B cell (primary cell): ENCODE measurements around the gene HTT.

Experiments used
- EZH2 ChIP-seq: IDR thresholded peaks from 2 replicates; pipeline ENCODE4 v1.6.1; 2012; ENCODE audit warnings: borderline replicate concordance, low read depth, mild to moderate bottlenecking, moderate library complexity, low read length; ENCODE audit not compliant: insufficient read depth, poor library complexity, severe bottlenecking
- TF ChIP-seq, protein P1 (sequence below): fragments of 200-600 bp; IDR thresholded peaks from one replicate; pipeline ENCODE4 v1.8.0; 2022; ENCODE audit warnings: antibody characterized with exemption, mild to moderate bottlenecking

DNA sequence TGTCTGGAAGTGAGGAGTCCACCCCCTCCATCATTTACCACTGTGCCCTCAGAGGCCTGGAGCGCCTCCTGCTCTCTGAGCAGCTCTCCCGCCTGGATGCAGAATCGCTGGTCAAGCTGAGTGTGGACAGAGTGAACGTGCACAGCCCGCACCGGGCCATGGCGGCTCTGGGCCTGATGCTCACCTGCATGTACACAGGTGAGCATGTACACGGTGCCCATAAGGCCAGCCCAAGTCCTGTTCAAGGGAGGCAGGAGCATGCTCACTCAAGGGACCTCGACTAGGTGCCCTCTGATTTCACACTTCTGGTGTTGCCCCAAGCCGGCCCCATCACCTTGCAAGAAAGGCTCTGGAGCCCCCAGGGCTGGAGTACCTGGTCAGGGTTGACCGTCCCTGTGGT lies 161.1 kb downstream of the HTT start:
- TF ChIP-seq, protein P1, sequence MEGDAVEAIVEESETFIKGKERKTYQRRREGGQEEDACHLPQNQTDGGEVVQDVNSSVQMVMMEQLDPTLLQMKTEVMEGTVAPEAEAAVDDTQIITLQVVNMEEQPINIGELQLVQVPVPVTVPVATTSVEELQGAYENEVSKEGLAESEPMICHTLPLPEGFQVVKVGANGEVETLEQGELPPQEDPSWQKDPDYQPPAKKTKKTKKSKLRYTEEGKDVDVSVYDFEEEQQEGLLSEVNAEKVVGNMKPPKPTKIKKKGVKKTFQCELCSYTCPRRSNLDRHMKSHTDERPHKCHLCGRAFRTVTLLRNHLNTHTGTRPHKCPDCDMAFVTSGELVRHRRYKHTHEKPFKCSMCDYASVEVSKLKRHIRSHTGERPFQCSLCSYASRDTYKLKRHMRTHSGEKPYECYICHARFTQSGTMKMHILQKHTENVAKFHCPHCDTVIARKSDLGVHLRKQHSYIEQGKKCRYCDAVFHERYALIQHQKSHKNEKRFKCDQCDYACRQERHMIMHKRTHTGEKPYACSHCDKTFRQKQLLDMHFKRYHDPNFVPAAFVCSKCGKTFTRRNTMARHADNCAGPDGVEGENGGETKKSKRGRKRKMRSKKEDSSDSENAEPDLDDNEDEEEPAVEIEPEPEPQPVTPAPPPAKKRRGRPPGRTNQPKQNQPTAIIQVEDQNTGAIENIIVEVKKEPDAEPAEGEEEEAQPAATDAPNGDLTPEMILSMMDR, result no peak
- no peak for TF ChIP-seq EZH2
